CD4-positive, alpha-beta T cell treated with Interleukin-6 at 100 ng/mL for 8 hours (primary cell): ENCODE results near the gene HOXC4.
"Not testable (repeated sequence)": the region's sequence is repeated elsewhere in the genome, so short reads cannot be mapped to it uniquely, and the experiment has no call there.

Experiments
- DNase-seq: peaks from one replicate; pipeline ENCODE4 v3.0.0-alpha.2; 2020; ENCODE audit warnings: mixed read lengths, low spot score

HOXC4 gene

DNA sequence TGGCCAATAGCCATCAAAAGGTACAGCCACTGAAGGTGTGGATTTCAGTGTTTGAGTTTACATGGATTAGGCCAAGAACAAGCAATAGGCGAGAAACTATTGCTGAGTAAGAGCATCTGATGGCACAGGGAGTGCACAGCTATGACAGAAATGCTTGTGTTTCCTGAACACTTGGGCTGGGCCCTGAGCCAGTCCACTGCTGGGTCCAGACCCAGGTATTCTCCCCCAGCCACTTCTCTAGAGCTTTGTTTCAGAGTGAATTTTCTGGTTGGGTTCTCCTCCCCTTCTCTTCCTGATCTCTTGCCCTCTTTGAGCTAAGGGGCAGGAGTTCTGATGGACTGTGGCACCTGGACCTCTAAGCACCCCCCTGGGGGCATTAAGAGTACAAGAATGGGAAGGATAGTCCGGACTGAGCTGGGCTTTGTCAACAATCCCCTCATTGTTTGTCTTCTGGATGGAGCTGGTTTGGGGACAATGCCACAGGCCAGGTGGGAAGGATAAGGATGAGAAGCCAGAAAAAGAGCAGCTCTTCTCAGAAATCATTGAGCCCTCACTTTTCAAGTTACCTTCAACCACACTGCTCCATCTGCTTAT, 12.4 kb upstream of the HOXC4 start:
- no peak for DNase-seq

DNA sequence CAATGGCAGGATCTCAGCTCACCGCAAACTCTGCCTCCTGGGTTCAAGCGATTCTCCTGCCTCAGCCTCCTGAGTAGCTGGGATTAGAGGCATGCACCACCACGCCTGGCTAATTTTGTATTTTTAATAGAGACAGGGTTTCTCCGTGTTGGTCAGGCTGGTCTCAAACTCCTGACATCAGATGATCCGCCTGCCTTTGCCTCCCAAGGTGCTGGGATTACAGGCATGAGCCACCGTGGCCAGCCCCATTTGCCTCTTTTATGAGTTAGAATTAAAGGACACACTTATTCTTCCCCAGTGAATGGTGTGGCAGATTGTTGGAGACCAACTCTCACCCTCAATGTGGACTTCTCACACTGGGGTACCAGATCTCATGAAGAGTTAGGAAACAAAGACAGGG, 11.6 kb upstream of the HOXC4 start:
- DNase-seq: not testable (repeated sequence)

DNA sequence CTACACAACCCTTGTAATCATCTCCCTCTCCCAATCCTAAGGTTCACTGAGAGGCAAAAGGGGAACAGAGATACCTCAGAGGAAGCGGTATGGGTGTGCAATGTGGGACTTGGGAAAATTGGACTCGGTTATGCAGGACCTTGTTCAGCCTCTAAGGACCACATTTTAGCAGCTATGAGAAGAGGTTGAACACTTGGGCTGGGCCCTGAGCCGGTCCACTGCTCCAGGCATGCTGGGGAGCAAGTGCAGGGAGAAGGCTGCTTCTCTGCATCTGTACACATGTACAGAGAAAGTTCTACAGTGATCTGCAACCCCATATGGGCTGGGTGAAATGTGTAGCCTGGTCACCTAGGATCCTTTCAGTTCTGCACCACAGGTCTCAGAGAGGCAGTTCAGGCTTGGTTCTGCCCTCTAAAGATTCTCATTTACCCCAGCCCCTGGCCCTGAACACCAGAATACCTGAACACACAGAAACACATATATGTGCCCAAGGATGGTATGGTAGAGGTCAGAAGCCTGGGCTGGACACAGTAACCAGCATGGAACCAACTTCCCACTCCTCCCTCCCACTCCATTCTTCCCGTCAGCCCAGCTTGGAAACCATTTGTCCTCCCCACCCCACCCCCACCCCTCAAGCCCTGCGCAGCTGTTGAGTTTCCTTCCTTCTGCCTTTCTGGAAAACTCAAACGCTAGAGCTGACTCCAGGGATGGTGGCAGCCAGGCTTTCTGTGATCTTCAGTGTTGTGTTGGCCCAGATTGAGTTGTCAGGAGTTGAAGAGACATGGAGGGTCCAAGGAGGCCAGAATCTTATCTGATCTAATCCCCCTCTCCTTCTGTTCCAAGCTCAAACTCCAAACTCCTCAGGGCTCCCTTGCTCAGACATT, 10.4 kb upstream of the HOXC4 start:
- DNase-seq: no peak

- no peak for DNase-seq
Observed at GRCh38 chr12:54044425-54045103, 9.1 kb upstream of the HOXC4 start.

GRCh38 chr12:54045401-54045800, 8.2 kb upstream of the HOXC4 start:
- DNase-seq: no peak

DNA sequence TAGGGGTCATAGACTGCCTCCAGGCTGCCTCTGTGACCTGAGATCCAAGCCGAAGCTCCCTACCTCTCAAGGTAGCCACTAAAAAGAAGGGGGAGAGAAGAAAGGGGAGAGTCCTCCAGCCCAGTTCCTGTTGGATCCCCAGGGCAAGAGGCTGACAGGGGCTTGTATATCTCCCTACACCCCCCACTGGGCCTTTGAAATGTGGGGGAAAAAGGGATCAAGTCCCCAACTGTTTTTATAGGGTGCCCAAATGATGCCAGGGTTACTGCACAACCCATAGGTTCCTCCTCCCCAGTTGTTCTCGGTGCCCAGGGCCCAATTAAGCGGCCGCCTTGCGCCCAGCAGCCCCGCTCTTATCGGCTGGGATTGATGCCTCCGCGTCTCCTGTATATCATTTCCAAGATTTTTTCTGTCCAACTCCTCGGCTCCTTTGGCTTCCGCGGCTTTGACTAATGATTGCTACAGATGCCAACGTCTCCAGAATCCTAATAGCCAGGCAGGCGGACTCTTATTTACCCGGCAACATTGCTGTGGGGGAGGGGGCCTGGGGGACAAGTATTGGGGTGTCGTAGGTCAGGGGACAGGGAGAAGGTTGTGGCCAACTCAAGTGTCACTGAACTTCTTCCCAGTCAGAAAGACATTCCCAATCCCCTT, 7.6 kb upstream of the HOXC4 start:
- DNase-seq: no peak

GRCh38 chr12:54046809-54047159, 6.9 kb upstream of the HOXC4 start:
- DNase-seq: no peak

- no peak for DNase-seq
Observed at GRCh38 chr12:54047160-54047963, 6.3 kb upstream of the HOXC4 start.

DNA sequence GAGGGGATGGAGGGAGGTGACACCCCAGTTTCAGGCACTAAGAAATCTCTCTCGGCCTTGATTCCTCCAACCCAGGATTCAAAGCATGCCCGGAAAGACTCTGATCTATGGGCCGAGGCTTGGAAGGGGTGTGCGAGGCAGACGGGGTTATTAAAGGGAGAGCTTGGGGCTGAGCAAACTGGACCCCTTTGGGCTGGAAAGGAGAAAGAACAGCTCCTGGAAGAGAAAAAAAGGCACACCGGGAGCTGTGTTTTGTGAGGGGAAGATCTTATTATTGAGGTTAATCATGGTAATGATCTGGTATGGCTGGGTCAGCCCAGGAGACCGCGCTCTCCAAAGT, 5.7 kb upstream of the HOXC4 start:
- DNase-seq: no peak

DNA sequence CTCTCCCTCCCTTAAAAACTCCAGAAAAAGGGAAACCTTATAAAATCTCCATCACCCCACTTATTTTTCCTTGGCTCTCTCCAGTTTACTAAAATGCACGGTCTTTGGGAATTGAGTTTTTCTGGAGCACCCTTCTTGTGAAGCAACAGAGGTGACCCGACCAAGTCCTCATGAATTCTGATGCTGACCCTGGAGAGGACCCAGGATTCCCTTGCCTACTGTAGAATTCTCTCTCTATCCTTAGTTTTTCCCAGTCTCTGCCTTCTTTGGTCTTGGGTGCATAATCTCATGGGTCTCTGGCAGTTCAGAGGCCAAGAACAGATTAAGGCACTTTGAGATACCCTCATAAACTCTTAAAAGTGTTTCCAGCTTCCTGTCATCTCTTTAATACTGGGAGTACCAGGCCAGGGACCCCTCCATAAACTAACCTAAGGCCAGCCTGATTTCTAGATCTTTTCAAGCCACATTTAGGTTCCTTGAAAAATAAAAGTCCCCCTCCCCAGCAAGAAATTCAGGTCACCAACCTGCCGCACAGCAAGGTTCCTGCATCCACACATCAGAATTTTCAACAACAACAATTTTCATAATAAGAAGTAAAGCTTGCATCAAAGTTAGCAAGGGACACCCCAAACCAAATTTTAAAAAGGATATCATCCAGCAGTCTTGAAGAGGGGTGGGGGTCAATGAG, 5.1 kb upstream of the HOXC4 start:
- DNase-seq: no peak

GRCh38 chr12:54049108-54049507, 4.5 kb upstream of the HOXC4 start:
- no peak for DNase-seq

GRCh38 chr12:54050482-54050810, 3.2 kb upstream of the HOXC4 start:
- DNase-seq: no peak

- no peak for DNase-seq
Observed at GRCh38 chr12:54051026-54051842, 2.4 kb upstream of the HOXC4 start.

DNA sequence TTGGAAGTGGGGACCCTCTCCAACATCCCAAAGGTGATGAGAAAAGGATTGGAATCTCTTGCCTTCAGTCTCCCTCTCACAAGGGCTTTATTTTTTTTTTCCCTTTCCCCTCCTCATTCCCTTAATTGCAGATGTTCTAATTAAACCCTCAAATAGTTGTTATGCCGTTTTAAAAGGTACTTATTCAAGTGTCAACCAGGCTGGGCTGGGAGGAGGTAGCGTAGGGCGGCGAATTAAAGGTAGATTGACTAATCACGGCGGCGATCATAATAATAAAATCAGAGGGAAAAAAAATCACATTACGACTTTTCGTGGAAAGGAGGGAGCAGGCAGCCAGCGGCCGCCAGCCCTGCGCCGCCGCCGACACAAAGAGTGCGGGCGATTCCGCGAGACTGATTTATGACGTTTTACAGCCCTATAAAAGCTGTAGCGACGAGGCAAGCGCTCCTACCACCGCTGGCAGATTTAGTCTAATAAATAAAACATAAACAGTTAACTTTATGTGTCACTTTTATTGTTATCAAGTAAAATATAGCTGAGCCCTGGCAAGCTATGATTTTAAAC, 1.7 kb upstream of the HOXC4 start:
- DNase-seq: no peak

DNA sequence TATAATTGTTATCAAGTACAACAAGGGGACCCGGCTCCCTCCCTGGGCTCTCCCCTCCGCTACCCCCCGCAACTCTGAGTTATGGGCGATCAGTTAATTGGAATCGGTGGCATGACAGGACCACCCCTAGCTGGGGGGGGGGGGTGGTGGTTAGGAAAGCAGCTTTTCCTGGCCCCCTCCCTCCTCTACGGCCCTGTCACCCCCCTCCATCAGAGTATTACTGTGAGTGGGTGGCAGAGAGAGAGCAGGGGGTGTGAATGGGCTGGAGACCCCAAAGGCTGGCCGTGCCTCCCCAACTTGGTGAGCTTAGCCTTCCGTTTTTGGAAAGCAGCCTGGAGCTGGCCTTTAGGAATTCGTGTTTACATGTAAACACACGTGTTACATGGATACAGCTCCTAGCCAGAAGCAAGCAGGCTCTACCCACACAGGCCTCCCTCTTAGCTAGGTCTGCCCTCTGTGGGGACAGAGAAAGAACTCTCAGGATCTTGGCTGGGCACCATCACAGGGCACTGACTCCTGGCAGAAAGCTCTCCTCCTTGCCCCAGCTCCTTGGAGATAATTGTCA, 1.1 kb upstream of the HOXC4 start:
- no peak for DNase-seq

GRCh38 chr12:54053003-54053750, 458 bp upstream of the HOXC4 start:
- no peak for DNase-seq

GRCh38 chr12:54054742-54055194, 1.1 kb downstream of the HOXC4 start:
- DNase-seq: no peak

DNA sequence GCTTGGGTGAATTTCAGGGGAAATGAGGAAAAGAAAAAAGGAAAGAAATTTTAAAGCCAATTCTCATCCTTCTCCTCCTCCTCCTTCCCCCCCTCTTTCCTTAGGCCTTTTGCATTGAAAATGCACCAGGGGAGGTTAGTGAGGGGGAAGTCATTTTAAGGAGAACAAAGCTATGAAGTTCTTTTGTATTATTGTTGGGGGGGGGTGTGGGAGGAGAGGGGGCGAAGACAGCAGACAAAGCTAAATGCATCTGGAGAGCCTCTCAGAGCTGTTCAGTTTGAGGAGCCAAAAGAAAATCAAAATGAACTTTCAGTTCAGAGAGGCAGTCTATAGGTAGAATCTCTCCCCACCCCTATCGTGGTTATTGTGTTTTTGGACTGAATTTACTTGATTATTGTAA, 1.9 kb downstream of the HOXC4 start:
- DNase-seq: no peak

DNA sequence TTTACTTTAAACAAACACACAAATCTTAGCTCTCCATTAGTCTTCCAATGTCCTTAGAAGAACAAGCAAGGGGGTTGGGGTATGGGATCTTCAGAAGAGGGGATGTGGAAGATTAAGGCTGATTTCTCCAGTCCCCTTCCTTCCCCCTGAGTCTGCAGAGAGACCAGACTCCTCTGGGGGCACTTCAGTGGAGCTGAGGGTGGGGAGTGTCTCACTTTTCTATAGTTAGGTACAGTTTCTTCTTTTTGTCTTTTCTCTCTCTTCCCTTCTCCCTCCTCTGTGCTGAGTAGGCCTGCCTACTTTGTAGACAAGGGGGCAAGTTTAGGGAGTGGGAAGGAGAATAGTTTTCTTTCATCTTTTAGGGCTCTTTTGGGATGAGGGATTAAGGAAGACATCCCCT, 2.5 kb downstream of the HOXC4 start:
- DNase-seq: no peak
